ENCODE measurements around the gene RGS9BP.
"Not testable (repeated sequence)": the region's sequence is repeated elsewhere in the genome, so short reads cannot be mapped to it uniquely, and the experiment has no call there.

RGS9BP gene

GRCh38 chr19:32642771-32643170 is 32.9 kb upstream of the RGS9BP start:
- no peak for DNase-seq (ENCODE audit: extremely low read depth, low read depth)
- TF ChIP-seq CTCF (IDR thresholded peaks at IDR 0.05; ENCODE audit: low read depth, low read length) = no peak

GRCh38 chr19:32646556-32646955 is 29.1 kb upstream of the RGS9BP start:
- no peak for DNase-seq (ENCODE audit: extremely low read depth, low read depth)
- no peak for TF ChIP-seq CTCF (IDR thresholded peaks at IDR 0.05; ENCODE audit: low read depth, low read length)

GRCh38 chr19:32647361-32647760 is 28.3 kb upstream of the RGS9BP start:
- DNase-seq (ENCODE audit: extremely low read depth, low read depth) = no peak
- no peak for TF ChIP-seq CTCF (IDR thresholded peaks at IDR 0.05; ENCODE audit: low read depth, low read length)

GRCh38 chr19:32649751-32650150 is 25.9 kb upstream of the RGS9BP start:
- TF ChIP-seq CTCF (IDR thresholded peaks at IDR 0.05; ENCODE audit: low read depth, low read length) = no peak
- no peak for DNase-seq (ENCODE audit: extremely low read depth, low read depth)

- DNase-seq (ENCODE audit: extremely low read depth, low read depth) = no peak
- TF ChIP-seq CTCF (IDR thresholded peaks at IDR 0.05; ENCODE audit: low read depth, low read length) = no peak
These were observed 25.0 kb upstream of the RGS9BP start for GRCh38 chr19:32650671-32651070.

- DNase-seq (ENCODE audit: extremely low read depth, low read depth) = no peak
- no peak for TF ChIP-seq CTCF (IDR thresholded peaks at IDR 0.05; ENCODE audit: low read depth, low read length)
These were observed 23.9 kb upstream of the RGS9BP start for GRCh38 chr19:32651729-32652140.

GRCh38 chr19:32652331-32652730 is 23.3 kb upstream of the RGS9BP start:
- not testable (repeated sequence) for DNase-seq (ENCODE audit: extremely low read depth, low read depth)

- no peak for TF ChIP-seq CTCF (IDR thresholded peaks at IDR 0.05; ENCODE audit: low read depth, low read length)
- DNase-seq (ENCODE audit: extremely low read depth, low read depth) = peak; percentile 4
These were observed 22.6 kb upstream of the RGS9BP start for GRCh38 chr19:32652894-32653598.

Data from AG09319 (cell line).